GM10266 (cell line): ENCODE results near the gene LNX2.
"Not testable (repeated sequence)": the region's sequence is repeated elsewhere in the genome, so short reads cannot be mapped to it uniquely, and the experiment has no call there.

Experiments used
- DNase-seq: peaks from one replicate; pipeline ENCODE4 v3.0.0; 2012; ENCODE audit errors: extremely low spot score
- CTCF ChIP-seq: IDR thresholded peaks from 2 replicates; pipeline ENCODE4 v1.5.1; 2012; ENCODE audit warnings: mild to moderate bottlenecking, low read depth; ENCODE audit not compliant: control insufficient read depth, insufficient read depth; ENCODE audit errors: missing control alignments

LNX2 gene

DNA sequence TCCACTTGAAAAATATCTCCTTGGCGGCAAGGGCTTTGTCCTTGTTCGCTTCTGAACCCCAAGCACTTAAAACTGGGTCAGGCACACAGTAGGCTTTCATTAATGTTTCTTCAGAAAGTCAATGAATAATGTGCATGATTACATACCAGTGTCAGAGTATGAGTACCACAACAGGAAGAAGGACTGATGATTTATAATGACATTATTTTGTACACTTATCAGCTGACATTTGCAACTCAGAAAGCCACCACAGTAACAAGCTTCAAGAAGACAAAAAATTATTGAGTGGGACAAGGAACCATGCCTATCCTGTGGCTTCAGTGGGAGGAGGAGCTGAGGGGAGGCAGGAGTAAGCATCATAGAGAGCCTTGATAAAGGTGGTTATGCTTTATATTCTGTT lies 11.3 kb upstream of the LNX2 start:
- TF ChIP-seq CTCF = no peak
- DNase-seq = no peak

DNA sequence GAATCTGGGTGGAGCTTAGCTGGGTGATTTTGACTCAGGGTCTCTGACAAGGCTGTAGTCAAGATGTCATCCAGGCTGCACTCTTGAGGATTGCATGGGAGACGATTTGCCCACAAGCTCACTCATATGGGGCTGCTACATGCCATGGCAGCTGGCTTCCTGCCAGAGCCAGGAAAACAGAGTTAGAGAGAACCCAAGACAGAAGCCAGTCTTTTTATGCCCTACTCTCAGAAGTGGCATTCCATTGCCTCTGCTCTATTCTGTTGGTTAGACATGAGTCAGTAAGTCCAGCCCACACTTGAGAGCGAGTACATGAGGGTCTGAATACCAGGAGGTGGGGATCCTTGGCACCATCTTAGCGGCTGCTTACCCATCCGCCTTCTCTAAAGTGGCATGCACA lies 10.8 kb upstream of the LNX2 start:
- no peak for DNase-seq
- TF ChIP-seq CTCF = no peak

- DNase-seq = not testable (repeated sequence)
These were observed 8.4 kb upstream of the LNX2 start for GRCh38 chr13:27628766-27629165.

DNA sequence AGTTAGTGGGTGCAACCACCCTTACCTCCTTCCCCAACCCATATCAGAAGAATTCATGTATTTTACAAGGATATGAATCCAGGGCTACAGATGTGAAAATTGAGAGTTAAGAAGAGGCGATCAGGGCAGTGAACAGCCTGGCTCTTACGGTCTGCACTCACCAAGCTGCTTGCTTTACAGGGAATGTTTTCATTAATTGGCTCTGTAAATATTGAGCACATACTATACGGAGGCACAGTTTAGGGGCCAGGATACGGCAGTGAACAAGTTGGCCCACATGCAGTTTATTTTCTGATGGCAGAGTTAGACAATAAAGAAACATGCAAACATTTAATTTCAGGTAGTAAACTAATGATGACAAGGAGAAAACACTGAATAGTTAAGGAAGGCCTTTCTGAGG lies 7.8 kb upstream of the LNX2 start:
- no peak for TF ChIP-seq CTCF
- no peak for DNase-seq

- no peak for DNase-seq
- no peak for TF ChIP-seq CTCF
These were observed 7.1 kb upstream of the LNX2 start for GRCh38 chr13:27627380-27627779.

GRCh38 chr13:27625839-27626238 lies 5.5 kb upstream of the LNX2 start:
- DNase-seq = no peak
- no peak for TF ChIP-seq CTCF

DNA sequence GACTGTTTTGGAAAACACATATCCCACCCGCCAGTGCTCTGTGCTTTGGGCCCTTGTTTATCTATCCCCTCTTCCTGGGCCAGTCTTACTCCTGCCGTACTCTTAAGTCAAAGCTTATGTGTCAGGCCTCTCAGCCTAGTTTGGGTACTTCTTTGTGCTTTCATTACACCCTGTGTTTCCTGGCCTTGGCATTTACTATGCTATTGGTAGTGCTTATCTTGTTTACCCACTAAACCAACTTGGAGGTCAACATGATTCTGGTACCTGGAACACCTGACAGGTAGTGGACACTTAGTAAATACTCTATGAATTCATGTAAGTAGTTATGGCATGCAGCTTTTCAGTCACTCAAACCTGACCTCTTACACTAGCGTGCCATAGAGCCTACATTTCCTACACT lies 3.7 kb upstream of the LNX2 start:
- no peak for TF ChIP-seq CTCF

GRCh38 chr13:27622881-27623280 lies 2.6 kb upstream of the LNX2 start:
- no peak for TF ChIP-seq CTCF
- DNase-seq = no peak

More for the DNA sequence above, 3.7 kb upstream of the LNX2 start:
- DNase-seq = no peak
